Panc1 (cell line): ENCODE measurements around the gene INTS6L. TPM values are rescaled to one million over a fixed set of nuclear protein-coding genes. Genes with fewer than 3 reads are reported as not detected.

Experiments
- ATAC-seq: fragments of 200-7000 bp; cut with Tn5 transposase; 2 replicates; pipeline ENCODE4 v1.9.1; 2020; ENCODE audit warnings: mild to moderate bottlenecking, moderate library complexity
- BruUV-seq: library from RNA; stranded (reverse); fragments of 400-500 nt; replicated peaks from 2 replicates; lab custom pipeline; 2021; lab: Mats Ljungman, UMichigan
- CTCF ChIA-PET: fragments of 300-600 bp; sonication (Branson Sonifier 250); formaldehyde crosslinking; loops from one replicate; lab custom pipeline; 2022; ENCODE audit warnings: antibody characterized with exemption; lab: Charles Lee
- POLR2A ChIA-PET: fragments of 300-600 bp; sonication (Branson Sonifier 250); formaldehyde crosslinking; loops from one replicate; lab custom pipeline; 2022; ENCODE audit warnings: antibody characterized with exemption; lab: Charles Lee
- DNase-seq: peaks from one replicate; pipeline ENCODE4 v3.0.0-alpha.2; 2010; ENCODE audit warnings: low read depth, low spot score
- H3K27ac ChIP-seq: 2 replicates; pipeline ENCODE4 v1.5.1; 2011; ENCODE audit warnings: mild to moderate bottlenecking, low read length, inconsistent platforms
- H3K27me3 ChIP-seq: fragments of 200-500 bp; sonication (Bioruptor generic); 2 replicates; pipeline ENCODE4 v1.6.0; 2014; ENCODE audit warnings: low read length, inconsistent platforms; ENCODE audit not compliant: control insufficient read depth, insufficient read depth
- H3K36me3 ChIP-seq: fragments of 200-500 bp; sonication (Bioruptor generic); 2 replicates; pipeline ENCODE4 v1.5.1; 2014; ENCODE audit warnings: inconsistent platforms, mild to moderate bottlenecking, low read length, moderate library complexity; ENCODE audit not compliant: control insufficient read depth, insufficient read depth
- H3K4me1 ChIP-seq: 2 replicates; pipeline ENCODE4 v1.5.1; 2011; ENCODE audit warnings: inconsistent platforms, mild to moderate bottlenecking, low read length, moderate library complexity; ENCODE audit not compliant: control insufficient read depth, insufficient read depth
- H3K4me3 ChIP-seq, 2 experiments: 2 replicates each; pipeline ENCODE4 v1.5.1; 2011 to 2012; ENCODE audit warnings: low read depth in 2 of 2, low read length in 2 of 2, mild to moderate bottlenecking in 2 of 2, inconsistent platforms in 1 of 2, moderate library complexity in 1 of 2
- H3K9me3 ChIP-seq: fragments of 200-500 bp; sonication (Bioruptor generic); 2 replicates; pipeline ENCODE4 v1.5.1; 2014; ENCODE audit warnings: low read depth, mild to moderate bottlenecking, inconsistent platforms, low read length, moderate library complexity; ENCODE audit not compliant: control insufficient read depth, insufficient read depth
- REST ChIP-seq, 2 experiments: IDR thresholded peaks; 2 replicates each; pipeline ENCODE4 v1.6.1; 2011 to 2012; ENCODE audit warnings: low read depth in 2 of 2, control low read depth in 1 of 2, low read length in 1 of 2, mild to moderate bottlenecking in 1 of 2, moderate library complexity in 1 of 2; ENCODE audit not compliant: insufficient read depth in 1 of 2
- SIN3A ChIP-seq: IDR thresholded peaks from 2 replicates; pipeline ENCODE4 v1.6.1; 2012; ENCODE audit warnings: low read depth, mild to moderate bottlenecking, low read length, moderate library complexity, borderline replicate concordance; ENCODE audit not compliant: insufficient read depth
- TCF7L2 ChIP-seq: IDR thresholded peaks from 2 replicates; pipeline ENCODE4 v1.6.1; 2011; ENCODE audit warnings: mild to moderate bottlenecking, low read depth, low read length, inconsistent platforms
- in situ Hi-C: cut with HindIII; loops from 2 replicates; pipeline ENCODE4 v1.10.0; 2016; ENCODE audit warnings: low sequenced_read_pairs, low pct_unique_long_range_greater_than_20kb
- intact Hi-C: fragments of 100-400 bp; cut with micrococcal nuclease; formaldehyde crosslinking; loops from one replicate; pipeline ENCODE4 v1.10.0; 2022; ENCODE audit not compliant: unreplicated experiment
- total RNA-seq: library from RNA; stranded (reverse); gene quantifications from one replicate; pipeline ENCODE4 v1.2.1, GENCODE V29; 2021; ENCODE audit not compliant: unreplicated experiment

INTS6L gene
- total RNA-seq, 1 experiment from 2014 or later: 19.6 TPM

DNA sequence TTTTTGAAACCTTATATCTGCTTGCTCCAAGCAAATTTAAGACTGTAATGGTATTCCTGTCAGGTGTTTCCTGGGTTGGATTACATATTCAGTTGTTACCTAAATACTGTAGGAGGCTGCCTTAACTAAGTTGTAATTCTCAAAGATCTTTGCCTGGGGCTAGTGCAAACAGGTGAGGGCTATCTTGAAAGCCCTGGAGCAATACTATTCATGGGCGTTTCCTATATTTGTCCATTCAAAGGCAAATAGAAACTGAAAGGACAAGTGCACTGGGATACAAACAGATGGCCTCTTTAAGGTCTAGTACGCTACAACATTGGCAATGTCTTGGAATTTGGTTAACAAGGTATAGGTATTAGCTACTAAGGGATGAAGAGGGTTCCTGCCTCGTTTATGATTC is 108.9 kb downstream of the INTS6L start:
- H3K9me3 ChIP-seq: no peaks in the 10 kb centered on the region
- no peaks in the 10 kb centered on the region for H3K36me3 ChIP-seq
- BruUV-seq: no TSS peak
- DNase-seq: no peak
- POLR2A ChIA-PET: no interaction called here
- TF ChIP-seq REST (IDR thresholded peaks at IDR 0.05; ENCODE audit: insufficient read depth in 1 of 2, low read depth in 2 of 2, low read length in 1 of 2) (no peak), SIN3A (no peak), TCF7L2 (no peak)
- no peaks in the 10 kb centered on the region for H3K4me1 ChIP-seq
- in situ Hi-C loops (no loop called here), intact Hi-C loops (no loop called here)
- no peak overlapping the region for H3K4me3 ChIP-seq
- no peak for ATAC-seq
- no peak overlapping the region for H3K27ac ChIP-seq
- CTCF ChIA-PET: no interaction called here
- H3K27me3 ChIP-seq: peaks cover 4% of the 10 kb centered on the region; the same call in 1 of the 2 replicates

Other genes with a start within 250 kb of the INTS6L start
- gene ETDC, start 211.2 kb upstream of the INTS6L start, total RNA-seq: not detected
- 9.7 TPM for gene ZNF75D, start 176.6 kb upstream of the INTS6L start, total RNA-seq
- 13.1 TPM for gene ZNF449, start 175.9 kb upstream of the INTS6L start, total RNA-seq
- gene SMIM10L2A, start 98.7 kb upstream of the INTS6L start, total RNA-seq: 0.36 TPM
- not detected for gene CT45A1, start 193.0 kb downstream of the INTS6L start, total RNA-seq
- gene CT45A3, start 247.5 kb downstream of the INTS6L start, total RNA-seq: not detected